WTC11 (cell line): ENCODE data around the gene N4BP2L2. TPM values are rescaled to one million over a fixed set of nuclear protein-coding genes. Genes with fewer than 3 reads are reported as not detected.
A peak's percentile ranks its signal among the peaks of the same experiment; 100 is the strongest.

Experiments
- ATAC-seq: fragments of 200-7000 bp; cut with Tn5 transposase; 2 replicates; pipeline ENCODE4 v1.10.0; 2021; ENCODE audit warnings: mild to moderate bottlenecking, moderate library complexity
- CTCF ChIA-PET: fragments of 300-600 bp; sonication (Branson Sonifier 250); formaldehyde crosslinking; loops from one replicate; lab custom pipeline; 2021; ENCODE audit warnings: antibody characterized with exemption; lab: Charles Lee
- POLR2A ChIA-PET: fragments of 350-600 bp; sonication (Branson Sonifier 250); formaldehyde crosslinking; loops from one replicate; lab custom pipeline; 2021; ENCODE audit warnings: antibody characterized with exemption; lab: Charles Lee
- DNase-seq: peaks from one replicate; pipeline ENCODE4 v3.0.0; 2021; ENCODE audit warnings: low spot score
- H3K27ac Mint-ChIP-seq: 2 replicates; pipeline ENCODE4 v1.8.0; 2021; ENCODE audit warnings: mixed read lengths
- H3K27me3 Mint-ChIP-seq: 2 replicates; pipeline ENCODE4 v1.8.0; 2021; ENCODE audit warnings: low read depth, mild to moderate bottlenecking, moderate library complexity, mixed read lengths
- H3K36me3 Mint-ChIP-seq: 2 replicates; pipeline ENCODE4 v1.8.0; 2021; ENCODE audit warnings: mixed read lengths
- H3K4me1 Mint-ChIP-seq: 2 replicates; pipeline ENCODE4 v1.8.0; 2022; ENCODE audit warnings: mixed read lengths
- H3K4me3 Mint-ChIP-seq: 2 replicates; pipeline ENCODE4 v1.8.0; 2021; ENCODE audit warnings: mild to moderate bottlenecking, moderate library complexity, mixed read lengths
- H3K9me3 Mint-ChIP-seq: 2 replicates; pipeline ENCODE4 v1.8.0; 2021; ENCODE audit warnings: mixed read lengths
- ATF6 ChIP-seq: sonication (generic); formaldehyde crosslinking; IDR thresholded peaks from 2 replicates; pipeline ENCODE4 v1.8.1; 2023; ENCODE audit warnings: mild to moderate bottlenecking, missing genetic modification reagents
- CTCF ChIP-seq: fragments of 200-600 bp; IDR thresholded peaks from 2 replicates; pipeline ENCODE4 v1.8.0; 2022; ENCODE audit warnings: antibody characterized with exemption
- FOXJ3 ChIP-seq: sonication (generic); formaldehyde crosslinking; IDR thresholded peaks from 2 replicates; pipeline ENCODE4 v1.9.0; 2021; ENCODE audit warnings: missing genetic modification reagents, mild to moderate bottlenecking, borderline replicate concordance
- FOXK1 ChIP-seq: sonication (generic); formaldehyde crosslinking; IDR thresholded peaks from 2 replicates; pipeline ENCODE4 v1.8.0; 2022; ENCODE audit warnings: mild to moderate bottlenecking, moderate library complexity, missing genetic modification reagents
- FOXP4 ChIP-seq: sonication (generic); formaldehyde crosslinking; IDR thresholded peaks from 2 replicates; pipeline ENCODE4 v1.8.0; 2022; ENCODE audit warnings: mild to moderate bottlenecking, missing genetic modification reagents
- GTF2I ChIP-seq: fragments of 250-450 bp; sonication (Bioruptor Pico); conservative IDR thresholded peaks from 2 replicates; pipeline ENCODE4 v1.4.0; 2021; ENCODE audit warnings: mild to moderate bottlenecking
- JUN ChIP-seq: sonication (generic); formaldehyde crosslinking; IDR thresholded peaks from 2 replicates; pipeline ENCODE4 v1.8.0; 2023; ENCODE audit warnings: mild to moderate bottlenecking, missing genetic modification reagents
- MAX ChIP-seq: sonication (generic); formaldehyde crosslinking; IDR thresholded peaks from 2 replicates; pipeline ENCODE4 v1.8.0; 2022; ENCODE audit warnings: mild to moderate bottlenecking, missing genetic modification reagents
- MYBL2 ChIP-seq: sonication (generic); formaldehyde crosslinking; IDR thresholded peaks from 2 replicates; pipeline ENCODE4 v1.8.1; 2023; ENCODE audit warnings: mild to moderate bottlenecking, moderate library complexity, missing genetic modification reagents
- NFATC4 ChIP-seq: fragments of 250-450 bp; sonication (Bioruptor Pico); IDR thresholded peaks from 2 replicates; pipeline ENCODE4 v1.9.0; 2021; ENCODE audit warnings: mild to moderate bottlenecking
- NR1H2 ChIP-seq: sonication (generic); formaldehyde crosslinking; IDR thresholded peaks from 2 replicates; pipeline ENCODE4 v1.9.0; 2021; ENCODE audit warnings: mild to moderate bottlenecking, moderate library complexity, missing genetic modification reagents
- RORB ChIP-seq: fragments of 250-450 bp; sonication (Bioruptor Pico); IDR thresholded peaks from 2 replicates; pipeline ENCODE4 v1.9.0; 2021; ENCODE audit warnings: mild to moderate bottlenecking
- TEAD1 ChIP-seq: sonication (generic); formaldehyde crosslinking; IDR thresholded peaks from 2 replicates; pipeline ENCODE4 v1.8.0; 2022; ENCODE audit warnings: mild to moderate bottlenecking, missing genetic modification reagents
- USF2 ChIP-seq: sonication (generic); formaldehyde crosslinking; IDR thresholded peaks from 2 replicates; pipeline ENCODE4 v1.8.1; 2023; ENCODE audit warnings: mild to moderate bottlenecking, missing genetic modification reagents, moderate library complexity
- ZBTB21 ChIP-seq: sonication (generic); formaldehyde crosslinking; IDR thresholded peaks from 2 replicates; pipeline ENCODE4 v1.8.1; 2023; ENCODE audit warnings: mild to moderate bottlenecking, missing genetic modification reagents, borderline replicate concordance
- ZMAT4 ChIP-seq: fragments of 250-450 bp; sonication (Bioruptor Pico); IDR thresholded peaks from 2 replicates; pipeline ENCODE4 v1.9.0; 2021; ENCODE audit warnings: mild to moderate bottlenecking
- ZNF263 ChIP-seq: sonication (generic); formaldehyde crosslinking; IDR thresholded peaks from 2 replicates; pipeline ENCODE4 v1.8.1; 2022; ENCODE audit warnings: low read depth, mild to moderate bottlenecking, moderate library complexity, missing genetic modification reagents
- ZNF281 ChIP-seq: sonication (generic); formaldehyde crosslinking; IDR thresholded peaks from 2 replicates; pipeline ENCODE4 v1.8.0; 2023; ENCODE audit warnings: mild to moderate bottlenecking, missing genetic modification reagents
- ZNF317 ChIP-seq: sonication (generic); formaldehyde crosslinking; IDR thresholded peaks from 2 replicates; pipeline ENCODE4 v1.8.1; 2023; ENCODE audit warnings: low read depth, mild to moderate bottlenecking, moderate library complexity, missing genetic modification reagents, borderline replicate concordance
- ZNF423 ChIP-seq: fragments of 250-450 bp; sonication (Bioruptor Pico); IDR thresholded peaks from 2 replicates; pipeline ENCODE4 v2.1.2; 2022; ENCODE audit warnings: mild to moderate bottlenecking, moderate library complexity
- ZNF425 ChIP-seq: fragments of 250-450 bp; sonication (Bioruptor Pico); conservative IDR thresholded peaks from 2 replicates; pipeline ENCODE4 v1.9.0; 2021; ENCODE audit warnings: mild to moderate bottlenecking
- total RNA-seq: library from RNA; stranded (reverse); gene quantifications from 3 replicates; pipeline ENCODE4 v1.2.3, GENCODE V29; 2021

Gene N4BP2L2
- total RNA-seq, 1 experiment from 2014 or later, result 68.9 TPM

GRCh38 chr13:32504263-32504662, 34.3 kb downstream of the N4BP2L2 start:
- H3K4me1 Mint-ChIP-seq, result peaks cover 11% of the 10 kb centered on the region
- ATAC-seq, result no peak
- H3K27ac Mint-ChIP-seq, result 0 out of 2 replicates have a peak overlapping the region, but pooled peaks have one; percentile 61
- TF ChIP-seq ATF6 (CRISPR knock-in tag), result no peak
- no peak for TF ChIP-seq ZNF425 (CRISPR knock-in tag)
- TF ChIP-seq NFATC4 (CRISPR knock-in tag), result no peak
- no peak for TF ChIP-seq RORB (CRISPR knock-in tag)
- no peak for TF ChIP-seq JUN (CRISPR knock-in tag)
- no peak for TF ChIP-seq ZNF263 (CRISPR knock-in tag)
- TF ChIP-seq ZNF281 (CRISPR knock-in tag), result no peak
- TF ChIP-seq TEAD1 (CRISPR knock-in tag), result no peak
- no peak for TF ChIP-seq ZNF317 (CRISPR knock-in tag)
- no peak for TF ChIP-seq ZNF423 (CRISPR knock-in tag)
- TF ChIP-seq MYBL2 (CRISPR knock-in tag), result no peak
- no peak for TF ChIP-seq FOXJ3 (CRISPR knock-in tag)
- no peak for TF ChIP-seq FOXK1 (CRISPR knock-in tag)
- TF ChIP-seq, all 79 proteins: peak for 0
- Mint-ChIP-seq H3K9me3 (no peaks in the 10 kb centered on the region), H3K4me3 (no peak overlapping the region), H3K27me3 (no peaks in the 10 kb centered on the region), H3K36me3 (peaks cover 20% of the 10 kb centered on the region)
- DNase-seq, result no peak
- CTCF ChIA-PET, result interaction anchor here (1.6 kb wide), 1 partner anchor 77 kb away, joined by 4 read pairs; no protein-coding TSS in a partner anchor
- POLR2A ChIA-PET, result no interaction called here

- TF ChIP-seq FOXP4 (CRISPR knock-in tag) (no peak), MAX (CRISPR knock-in tag) (no peak), NR1H2 (no peak), GTF2I (CRISPR knock-in tag) (no peak), CTCF (no peak), FOXJ3 (CRISPR knock-in tag) (no peak), USF2 (CRISPR knock-in tag) (no peak), ZBTB21 (CRISPR knock-in tag) (no peak), ZMAT4 (no peak)
- no peak overlapping the region for H3K4me3 Mint-ChIP-seq
- peaks cover 11% of the 10 kb centered on the region for H3K4me1 Mint-ChIP-seq
- no peak for DNase-seq
- no peak for ATAC-seq
- H3K27me3 Mint-ChIP-seq, result no peaks in the 10 kb centered on the region
- H3K27ac Mint-ChIP-seq, result no peak overlapping the region
- POLR2A ChIA-PET, result no interaction called here
- CTCF ChIA-PET, result interaction anchor here (1.6 kb wide), 1 partner anchor 77 kb away, joined by 4 read pairs; no protein-coding TSS in a partner anchor
- H3K9me3 Mint-ChIP-seq, result no peaks in the 10 kb centered on the region
- peaks cover 20% of the 10 kb centered on the region for H3K36me3 Mint-ChIP-seq
Observed at GRCh38 chr13:32503727-32504126, 34.9 kb downstream of the N4BP2L2 start.
